RCC 7860 (cell line): ENCODE measurements around the gene PRORP.
A peak's percentile ranks its signal among the peaks of the same experiment; 100 is the strongest.
"Not testable (repeated sequence)": the region's sequence is repeated elsewhere in the genome, so short reads cannot be mapped to it uniquely, and the experiment has no call there.

Experiments
- DNase-seq: peaks from one replicate; pipeline ENCODE4 v3.0.0-alpha.2; 2015; ENCODE audit warnings: low spot score
- FAIRE-seq: peaks from 2 replicates; lab custom pipeline; 2012; peaks lifted over from hg19 to GRCh38; lab: Jason Lieb, UNC

The PRORP gene

GRCh38 chr14:35134329-35135123 lies 12.2 kb downstream of the PRORP start:
- DNase-seq (no peak), FAIRE-seq (no peak)

GRCh38 chr14:35138585-35138984 lies 16.2 kb downstream of the PRORP start:
- no peak for DNase-seq
- no peak for FAIRE-seq

- FAIRE-seq: peak; percentile 63
These were observed 18.6 kb downstream of the PRORP start for GRCh38 chr14:35140718-35141581.

GRCh38 chr14:35144029-35144428 lies 21.7 kb downstream of the PRORP start:
- FAIRE-seq (no peak), DNase-seq (no peak)

More at GRCh38 chr14:35140718-35141581, 18.6 kb downstream of the PRORP start:
- peak; percentile 20 for DNase-seq

- no peak for DNase-seq
- FAIRE-seq: no peak
These were observed 24.4 kb downstream of the PRORP start for GRCh38 chr14:35146711-35147149.

GRCh38 chr14:35147186-35147585 lies 24.8 kb downstream of the PRORP start:
- FAIRE-seq: no peak
- DNase-seq: no peak

GRCh38 chr14:35147711-35148110 lies 25.4 kb downstream of the PRORP start:
- DNase-seq (no peak), FAIRE-seq (no peak)

GRCh38 chr14:35149239-35149638 lies 26.9 kb downstream of the PRORP start:
- DNase-seq: no peak
- FAIRE-seq: no peak

GRCh38 chr14:35152531-35152930 lies 30.2 kb downstream of the PRORP start:
- not testable (repeated sequence) for DNase-seq, FAIRE-seq

- FAIRE-seq: no peak
- no peak for DNase-seq
These were observed 31.7 kb downstream of the PRORP start for GRCh38 chr14:35154016-35154415.

- FAIRE-seq (no peak), DNase-seq (peak; percentile 46)
These were observed 33.6 kb downstream of the PRORP start for GRCh38 chr14:35155962-35156361.

- FAIRE-seq (no peak), DNase-seq (no peak)
These were observed 36.1 kb downstream of the PRORP start for GRCh38 chr14:35158491-35158890.

GRCh38 chr14:35158951-35159653 lies 36.8 kb downstream of the PRORP start:
- DNase-seq (peak; percentile 44), FAIRE-seq (no peak)

GRCh38 chr14:35159742-35160409 lies 37.5 kb downstream of the PRORP start:
- peak; percentile 92 for DNase-seq
- FAIRE-seq: peak; percentile 93

GRCh38 chr14:35161231-35161630 lies 38.9 kb downstream of the PRORP start:
- no peak for FAIRE-seq
- peak; percentile 23 for DNase-seq

- FAIRE-seq (no peak), DNase-seq (no peak)
These were observed 41.0 kb downstream of the PRORP start for GRCh38 chr14:35163384-35163783.

- FAIRE-seq: no peak
- DNase-seq: no peak
These were observed 42.5 kb downstream of the PRORP start for GRCh38 chr14:35164849-35165248.

GRCh38 chr14:35167496-35167895 lies 45.1 kb downstream of the PRORP start:
- FAIRE-seq: no peak
- DNase-seq: no peak
